A673 (cell line): ENCODE measurements around the gene HEATR9. TPM values are rescaled to one million over a fixed set of nuclear protein-coding genes. Genes with fewer than 3 reads are reported as not detected.

Experiments used
- BruUV-seq: library from RNA; stranded (reverse); fragments of 400-500 nt; replicated peaks from 2 replicates; lab custom pipeline; 2021; lab: Mats Ljungman, UMichigan
- CTCF ChIA-PET: fragments of 300-600 bp; sonication (Branson Sonifier 250); formaldehyde crosslinking; loops from one replicate; lab custom pipeline; 2022; ENCODE audit warnings: antibody characterized with exemption; lab: Charles Lee
- POLR2A ChIA-PET: fragments of 300-600 bp; sonication (Branson Sonifier 250); formaldehyde crosslinking; loops from one replicate; lab custom pipeline; 2022; ENCODE audit warnings: antibody characterized with exemption; ENCODE audit not compliant: low non-redundant PET; lab: Charles Lee
- DNase-seq: peaks from one replicate; pipeline ENCODE4 v3.0.0-alpha.2; 2015; ENCODE audit warnings: low spot score
- H3K27ac ChIP-seq: fragments of 200-600 bp; sonication (generic); 2 replicates; pipeline ENCODE4 v1.5.1; 2016; ENCODE audit warnings: mixed run types, low read depth, mild to moderate bottlenecking, mixed read lengths, antibody characterized with exemption, low read length; ENCODE audit not compliant: poor library complexity, severe bottlenecking
- H3K27me3 ChIP-seq: fragments of 200-600 bp; sonication (generic); replicated peaks from 2 replicates; pipeline ENCODE4 v1.6.1; 2017; ENCODE audit warnings: mixed run types, low read depth, mild to moderate bottlenecking, mixed read lengths, antibody characterized with exemption, low read length; ENCODE audit not compliant: insufficient read depth, poor library complexity
- H3K36me3 ChIP-seq: fragments of 200-600 bp; sonication (generic); 2 replicates; pipeline ENCODE4 v1.6.1; 2016; ENCODE audit warnings: mixed run types, mild to moderate bottlenecking, mixed read lengths, antibody characterized with exemption, low read length; ENCODE audit not compliant: insufficient read depth, poor library complexity, severe bottlenecking
- H3K4me1 ChIP-seq: fragments of 200-600 bp; sonication (generic); 2 replicates; pipeline ENCODE4 v1.6.1; 2017; ENCODE audit warnings: mixed run types, mild to moderate bottlenecking, mixed read lengths, antibody characterized with exemption, low read length; ENCODE audit not compliant: insufficient read depth, poor library complexity, severe bottlenecking
- H3K4me3 ChIP-seq: fragments of 200-600 bp; sonication (generic); 2 replicates; pipeline ENCODE4 v1.5.1; 2016; ENCODE audit warnings: low read depth, mixed run types, mild to moderate bottlenecking, mixed read lengths, low read length; ENCODE audit not compliant: poor library complexity, severe bottlenecking
- H3K9me3 ChIP-seq: fragments of 200-600 bp; sonication (generic); 2 replicates; pipeline ENCODE4 v1.6.1; 2016; ENCODE audit warnings: mixed run types, low read depth, mild to moderate bottlenecking, mixed read lengths, antibody characterized with exemption, low read length; ENCODE audit not compliant: poor library complexity, severe bottlenecking
- EZH2 ChIP-seq: fragments of 200-600 bp; sonication (generic); IDR thresholded peaks from 2 replicates; pipeline ENCODE4 v1.6.1; 2017; ENCODE audit warnings: borderline replicate concordance, low read depth, mild to moderate bottlenecking, mixed read lengths, antibody characterized with exemption, low read length; ENCODE audit not compliant: poor library complexity, severe bottlenecking
- intact Hi-C: fragments of 100-400 bp; cut with micrococcal nuclease; formaldehyde crosslinking; loops from one replicate; pipeline ENCODE4 v1.10.0; 2022; ENCODE audit not compliant: unreplicated experiment
- total RNA-seq: library from RNA; stranded (reverse); gene quantifications from 2 replicates; pipeline ENCODE4 v1.2.3, GENCODE V29; 2021
- TF ChIP-seq, protein P1 (sequence below): fragments of 300-800, 200-600 bp; sonication (generic); conservative IDR thresholded peaks from 2 replicates; pipeline ENCODE4 v1.5.1; 2017; ENCODE audit warnings: low read depth, mild to moderate bottlenecking, antibody characterized with exemption, low read length, moderate library complexity, mixed read lengths

The HEATR9 gene
- total RNA-seq, 1 experiment from 2014 or later = not detected

DNA sequence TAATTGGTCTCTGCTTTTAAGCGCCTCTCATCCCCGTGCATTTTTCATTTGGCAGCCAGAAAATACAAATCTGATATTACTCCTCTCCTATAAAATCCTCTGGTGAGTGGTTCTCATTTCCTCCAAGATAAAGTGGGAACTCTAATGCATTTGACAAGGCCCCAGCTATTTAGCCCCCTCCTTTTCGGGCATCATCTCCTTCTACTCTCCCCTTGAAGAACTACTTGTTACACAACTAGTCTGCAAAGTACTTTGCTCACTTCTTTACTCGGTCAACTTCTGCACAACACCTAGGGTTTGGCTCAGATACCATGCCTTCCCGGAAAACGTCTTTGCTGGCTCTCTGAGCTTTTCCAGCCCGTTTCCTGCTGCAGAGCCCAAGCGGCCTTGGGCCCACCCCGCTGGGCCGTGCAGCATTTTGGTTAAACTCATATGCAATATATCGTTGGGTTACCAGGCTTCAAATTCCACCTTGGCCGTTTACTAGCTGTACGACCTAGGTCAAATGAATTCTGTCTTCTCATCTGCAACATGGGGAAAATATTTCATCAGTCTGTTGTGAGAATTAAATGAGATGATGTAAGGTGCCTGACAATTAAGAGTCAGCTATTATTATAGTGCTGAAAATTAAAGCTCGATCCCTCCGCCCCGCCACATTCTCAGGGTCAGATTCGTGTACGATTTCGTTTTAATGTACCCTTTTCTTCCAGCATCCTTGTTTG lies 60.3 kb downstream of the HEATR9 start:
- no peaks in the 10 kb centered on the region for H3K36me3 ChIP-seq
- TSS peak; percentile 95 for BruUV-seq
- CTCF ChIA-PET = interaction anchor here (2.0 kb wide), 1 partner anchor 44 kb away, joined by 13 read pairs; no protein-coding TSS in a partner anchor
- peak overlapping the region; percentile 97 for H3K27ac ChIP-seq
- POLR2A ChIA-PET = interaction anchor here (0.6 to 1.2 kb wide), 2 partner anchors 12 to 44 kb away, joined by 5 read pairs; no protein-coding TSS in a partner anchor
- peaks cover 17% of the 10 kb centered on the region for H3K4me1 ChIP-seq
- TF ChIP-seq, protein P1, sequence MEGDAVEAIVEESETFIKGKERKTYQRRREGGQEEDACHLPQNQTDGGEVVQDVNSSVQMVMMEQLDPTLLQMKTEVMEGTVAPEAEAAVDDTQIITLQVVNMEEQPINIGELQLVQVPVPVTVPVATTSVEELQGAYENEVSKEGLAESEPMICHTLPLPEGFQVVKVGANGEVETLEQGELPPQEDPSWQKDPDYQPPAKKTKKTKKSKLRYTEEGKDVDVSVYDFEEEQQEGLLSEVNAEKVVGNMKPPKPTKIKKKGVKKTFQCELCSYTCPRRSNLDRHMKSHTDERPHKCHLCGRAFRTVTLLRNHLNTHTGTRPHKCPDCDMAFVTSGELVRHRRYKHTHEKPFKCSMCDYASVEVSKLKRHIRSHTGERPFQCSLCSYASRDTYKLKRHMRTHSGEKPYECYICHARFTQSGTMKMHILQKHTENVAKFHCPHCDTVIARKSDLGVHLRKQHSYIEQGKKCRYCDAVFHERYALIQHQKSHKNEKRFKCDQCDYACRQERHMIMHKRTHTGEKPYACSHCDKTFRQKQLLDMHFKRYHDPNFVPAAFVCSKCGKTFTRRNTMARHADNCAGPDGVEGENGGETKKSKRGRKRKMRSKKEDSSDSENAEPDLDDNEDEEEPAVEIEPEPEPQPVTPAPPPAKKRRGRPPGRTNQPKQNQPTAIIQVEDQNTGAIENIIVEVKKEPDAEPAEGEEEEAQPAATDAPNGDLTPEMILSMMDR = no peak
- TF ChIP-seq EZH2 = no peak
- H3K4me3 ChIP-seq = peak overlapping the region; percentile 84
- no peaks in the 10 kb centered on the region for H3K9me3 ChIP-seq
- intact Hi-C loops = loop anchor here (5.0 kb wide), 1 partner anchor 46 kb away; the partner anchor contains the start of gene C17orf50
- no peak for DNase-seq
- H3K27me3 ChIP-seq = no peaks in the 10 kb centered on the region

DNA sequence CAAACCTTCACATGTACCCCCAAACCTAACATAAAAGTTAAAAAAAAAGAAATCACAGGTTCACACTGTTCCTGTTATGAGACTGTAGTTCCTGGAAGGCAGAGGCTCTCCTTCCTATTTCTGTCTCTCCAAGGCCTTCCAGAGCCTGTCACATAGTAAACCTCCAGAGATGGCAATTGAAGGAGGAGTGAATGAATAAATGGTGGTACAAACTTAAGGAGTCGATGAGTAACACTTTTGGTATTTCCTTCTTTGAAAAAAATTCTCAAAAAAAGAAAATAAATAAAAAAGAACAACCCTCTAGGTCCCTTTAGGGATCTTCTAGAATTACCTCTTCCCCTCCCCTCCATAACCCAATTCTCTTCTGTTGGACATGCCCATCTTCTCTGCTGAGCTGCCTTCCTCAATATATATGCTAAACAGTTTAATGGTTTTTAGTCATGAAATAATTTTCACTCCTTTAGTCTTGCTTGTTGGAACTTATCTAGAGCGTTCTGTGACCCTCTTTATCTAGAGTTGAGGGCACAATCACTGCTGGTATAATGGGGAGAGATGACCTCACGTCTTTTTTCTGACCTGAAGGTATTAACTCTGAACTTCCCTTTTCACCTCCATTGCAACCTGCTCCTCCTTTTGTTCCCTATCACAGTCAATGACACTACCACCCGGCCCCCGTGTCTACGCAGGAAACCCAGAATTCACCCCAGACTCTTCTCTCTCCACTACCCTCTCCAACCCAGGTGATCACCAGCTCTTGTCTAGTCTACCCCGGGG lies 61.1 kb downstream of the HEATR9 start:
- no peak overlapping the region for H3K4me3 ChIP-seq
- no TSS peak for BruUV-seq
- H3K9me3 ChIP-seq = no peaks in the 10 kb centered on the region
- peaks cover 17% of the 10 kb centered on the region for H3K4me1 ChIP-seq
- DNase-seq = peak; percentile 40
- intact Hi-C loops = loop anchor here (5.0 kb wide), 1 partner anchor 45 kb away; the partner anchor contains the start of gene C17orf50
- ChIA-PET POLR2A (no interaction called here), CTCF (interaction anchor here (2.0 kb wide), 1 partner anchor 43 kb away, joined by 13 read pairs; no protein-coding TSS in a partner anchor)
- no peaks in the 10 kb centered on the region for H3K27me3 ChIP-seq
- H3K36me3 ChIP-seq = no peaks in the 10 kb centered on the region
- no peak for TF ChIP-seq EZH2
- TF ChIP-seq, protein P1 = no peak
- peak overlapping the region; percentile 97 for H3K27ac ChIP-seq

Other genes starting within 250 kb of the HEATR9 start
- 15.9 TPM in 2 replicates for gene RASL10B, start 137.3 kb downstream of the HEATR9 start, total RNA-seq
- not detected in 2 replicates for gene GAS2L2, start 115.7 kb downstream of the HEATR9 start, total RNA-seq
- gene C17orf50, start 108.0 kb downstream of the HEATR9 start, total RNA-seq = not detected in 2 replicates
- not detected in 2 replicates for gene MMP28, start 73.2 kb downstream of the HEATR9 start, total RNA-seq
- 108 TPM in 2 replicates for gene TAF15, start 59.4 kb downstream of the HEATR9 start, total RNA-seq
- gene CCL5, start 11.5 kb upstream of the HEATR9 start, total RNA-seq = not detected in 2 replicates
- 2.1 and 5.5 TPM in 2 replicates for gene RDM1, start 61.9 kb upstream of the HEATR9 start, total RNA-seq
- not detected in 2 replicates for gene LYZL6, start 74.8 kb upstream of the HEATR9 start, total RNA-seq
- gene CCL16, start 112.6 kb upstream of the HEATR9 start, total RNA-seq = not detected in 2 replicates
- not detected in 2 replicates for gene CCL14, start 117.8 kb upstream of the HEATR9 start, total RNA-seq
- not detected in 2 replicates for gene CCL15, start 132.7 kb upstream of the HEATR9 start, total RNA-seq
- not detected in 2 replicates for gene CCL23, start 149.1 kb upstream of the HEATR9 start, total RNA-seq
- not detected in 2 replicates for gene CCL18, start 195.4 kb upstream of the HEATR9 start, total RNA-seq
- gene CCL3, start 221.3 kb upstream of the HEATR9 start, total RNA-seq = not detected in 2 replicates
- not detected in 2 replicates for gene CCL4, start 234.9 kb upstream of the HEATR9 start, total RNA-seq